MCF 10A (cell line): ENCODE results near the gene CYP39A1. TPM values are rescaled to one million over a fixed set of nuclear protein-coding genes. Genes with fewer than 3 reads are reported as not detected.

ENCODE experiments used
- BruUV-seq: library from RNA; stranded (reverse); fragments of 400-500 nt; replicated peaks from 2 replicates; lab custom pipeline; 2021; lab: Mats Ljungman, UMichigan
- CTCF ChIA-PET: fragments of 300-600 bp; sonication (Branson Sonifier 250); formaldehyde crosslinking; extraction: SDS; loops from one replicate; lab custom pipeline; 2021; ENCODE audit warnings: antibody characterized with exemption, inconsistent platforms; lab: Yijun Ruan, JAX
- POLR2A ChIA-PET: fragments of 300-600, 350-650 bp; sonication (Branson Sonifier 250); formaldehyde crosslinking; extraction: SDS; loops from one replicate; lab custom pipeline; 2020; ENCODE audit warnings: antibody characterized with exemption, inconsistent platforms; lab: Yijun Ruan, JAX
- DNase-seq: peaks from one replicate; pipeline ENCODE4 v3.0.0-alpha.2; 2018; ENCODE audit not compliant: unreplicated experiment
- H3K27ac Mint-ChIP-seq: one replicate; pipeline ENCODE4 v1.8.0; 2022; ENCODE audit warnings: mild to moderate bottlenecking, low read depth, mixed read lengths; ENCODE audit not compliant: unreplicated experiment
- H3K27me3 Mint-ChIP-seq: one replicate; pipeline ENCODE4 v1.8.0; 2022; ENCODE audit warnings: mixed read lengths; ENCODE audit not compliant: insufficient read depth, unreplicated experiment
- H3K36me3 Mint-ChIP-seq: one replicate; pipeline ENCODE4 v1.8.0; 2022; ENCODE audit warnings: mild to moderate bottlenecking, moderate library complexity, mixed read lengths; ENCODE audit not compliant: insufficient read depth, unreplicated experiment
- H3K4me1 Mint-ChIP-seq: one replicate; pipeline ENCODE4 v1.8.0; 2022; ENCODE audit warnings: mixed read lengths; ENCODE audit not compliant: insufficient read depth, unreplicated experiment
- H3K4me3 Mint-ChIP-seq: one replicate; pipeline ENCODE4 v1.8.0; 2022; ENCODE audit warnings: mild to moderate bottlenecking, moderate library complexity, mixed read lengths; ENCODE audit not compliant: unreplicated experiment
- H3K9me3 Mint-ChIP-seq: one replicate; pipeline ENCODE4 v1.8.0; 2022; ENCODE audit warnings: mixed read lengths; ENCODE audit not compliant: unreplicated experiment
- CTCF ChIP-seq: fragments of 200-600 bp; IDR thresholded peaks from one replicate; pipeline ENCODE4 v1.8.0; 2022; ENCODE audit warnings: antibody characterized with exemption, mild to moderate bottlenecking; ENCODE audit not compliant: unreplicated experiment
- intact Hi-C: fragments of 100-400 bp; cut with micrococcal nuclease; formaldehyde crosslinking; loops from 2 replicates; pipeline ENCODE4 v1.14.1; 2022
- total RNA-seq: library from RNA; stranded (reverse); gene quantifications from 2 replicates; pipeline ENCODE4 v1.2.3, GENCODE V29; 2022

The CYP39A1 gene
- total RNA-seq, 1 experiment from 2014 or later: 7.2 TPM

GRCh38 chr6:46583081-46583480 lies 69.5 kb downstream of the CYP39A1 start:
- no TSS peak for BruUV-seq
- H3K4me1 Mint-ChIP-seq: no peaks in the 10 kb centered on the region
- peaks cover 20% of the 10 kb centered on the region for H3K36me3 Mint-ChIP-seq
- ChIA-PET POLR2A (no interaction called here), CTCF (interaction anchor here (0.7 kb wide), 1 partner anchor 492 kb away, joined by 3 read pairs; no protein-coding TSS in a partner anchor)
- no peak overlapping the region for H3K4me3 Mint-ChIP-seq
- H3K9me3 Mint-ChIP-seq: no peaks in the 10 kb centered on the region
- no peak for DNase-seq
- TF ChIP-seq CTCF: no peak
- intact Hi-C loops: no loop called here
- H3K27ac Mint-ChIP-seq: no peak overlapping the region
- no peaks in the 10 kb centered on the region for H3K27me3 Mint-ChIP-seq

- no peak overlapping the region for H3K4me3 Mint-ChIP-seq
- ChIA-PET CTCF (interaction anchor here (0.6 kb wide), 1 partner anchor 45 kb away, joined by 4 read pairs; no protein-coding TSS in a partner anchor), POLR2A (interaction anchor here (0.7 kb wide), 1 partner anchor 28 kb away, joined by 3 read pairs; no protein-coding TSS in a partner anchor)
- DNase-seq: no peak
- BruUV-seq: no TSS peak
- H3K4me1 Mint-ChIP-seq: no peaks in the 10 kb centered on the region
- peaks cover 14% of the 10 kb centered on the region for H3K36me3 Mint-ChIP-seq
- H3K27me3 Mint-ChIP-seq: no peaks in the 10 kb centered on the region
- intact Hi-C loops: no loop called here
- H3K9me3 Mint-ChIP-seq: no peaks in the 10 kb centered on the region
- no peak overlapping the region for H3K27ac Mint-ChIP-seq
- no peak for TF ChIP-seq CTCF
These were observed 71.0 kb downstream of the CYP39A1 start for GRCh38 chr6:46581459-46582177.

GRCh38 chr6:46575530-46575929 lies 77.1 kb downstream of the CYP39A1 start:
- ChIA-PET POLR2A (no interaction called here), CTCF (no interaction called here)
- Mint-ChIP-seq H3K4me3 (no peak overlapping the region), H3K4me1 (no peaks in the 10 kb centered on the region), H3K27ac (no peak overlapping the region), H3K9me3 (no peaks in the 10 kb centered on the region), H3K36me3 (peaks cover 13% of the 10 kb centered on the region), H3K27me3 (no peaks in the 10 kb centered on the region)
- intact Hi-C loops: no loop called here
- no TSS peak for BruUV-seq
- TF ChIP-seq CTCF: no peak
- no peak for DNase-seq

GRCh38 chr6:46573140-46573539 lies 79.5 kb downstream of the CYP39A1 start:
- no peak overlapping the region for H3K27ac Mint-ChIP-seq
- H3K36me3 Mint-ChIP-seq: peaks cover 7% of the 10 kb centered on the region
- no peaks in the 10 kb centered on the region for H3K27me3 Mint-ChIP-seq
- BruUV-seq: no TSS peak
- DNase-seq: no peak
- H3K4me1 Mint-ChIP-seq: no peaks in the 10 kb centered on the region
- no peak overlapping the region for H3K4me3 Mint-ChIP-seq
- intact Hi-C loops: no loop called here
- no peaks in the 10 kb centered on the region for H3K9me3 Mint-ChIP-seq
- ChIA-PET POLR2A (no interaction called here), CTCF (no interaction called here)
- no peak for TF ChIP-seq CTCF
